Lower lobe of right lung (tissue), 2 donors: ENCODE results near the gene TMEM132D. TPM values are rescaled to one million over a fixed set of nuclear protein-coding genes. Genes with fewer than 3 reads are reported as not detected.

Source experiments
- ATAC-seq, 2 donors: fragments of 200-7000 bp; cut with Tn5 transposase; one replicate each; pipeline ENCODE4 v1.9.1; 2020 to 2022; ENCODE audit warnings: mild to moderate bottlenecking in 2 of 2, moderate library complexity in 2 of 2
- DNase-seq: peaks from one replicate; pipeline ENCODE4 v3.0.0-alpha.2; 2020
- H3K27ac ChIP-seq: fragments of 200-600 bp; one replicate; pipeline ENCODE4 v1.8.0; 2022
- H3K27me3 ChIP-seq: fragments of 200-600 bp; one replicate; pipeline ENCODE4 v1.8.0; 2022; ENCODE audit warnings: low read depth
- H3K36me3 ChIP-seq: fragments of 200-600 bp; one replicate; pipeline ENCODE4 v1.8.0; 2022; ENCODE audit warnings: mild to moderate bottlenecking
- H3K4me1 ChIP-seq: fragments of 200-600 bp; one replicate; pipeline ENCODE4 v1.8.0; 2022
- H3K4me3 ChIP-seq: fragments of 200-600 bp; one replicate; pipeline ENCODE4 v1.8.0; 2022; ENCODE audit warnings: mild to moderate bottlenecking
- H3K9me3 ChIP-seq: fragments of 200-600 bp; one replicate; pipeline ENCODE4 v1.8.0; 2022
- CTCF ChIP-seq: fragments of 200-600 bp; IDR thresholded peaks from one replicate; pipeline ENCODE4 v1.8.0; 2022; ENCODE audit warnings: antibody characterized with exemption, mild to moderate bottlenecking
- intact Hi-C: fragments of 100-400 bp; cut with DNase I; formaldehyde crosslinking; loops from one replicate; pipeline ENCODE4 v1.11.0; 2022
- total RNA-seq: library from RNA; stranded (reverse); fragmentation: NEBNext Ultra II Directional; extraction: Animal tissue kit (Norgen Biotek cat#: 25700); gene quantifications from one replicate; pipeline ENCODE4 v1.2.1, GENCODE V29; 2021
- donor health status: DM: no; HTN: yes; CAD: no; lungs with severe emphysema.

The TMEM132D gene
- total RNA-seq, 1 donor from 2014 or later: 0.06 TPM

DNA sequence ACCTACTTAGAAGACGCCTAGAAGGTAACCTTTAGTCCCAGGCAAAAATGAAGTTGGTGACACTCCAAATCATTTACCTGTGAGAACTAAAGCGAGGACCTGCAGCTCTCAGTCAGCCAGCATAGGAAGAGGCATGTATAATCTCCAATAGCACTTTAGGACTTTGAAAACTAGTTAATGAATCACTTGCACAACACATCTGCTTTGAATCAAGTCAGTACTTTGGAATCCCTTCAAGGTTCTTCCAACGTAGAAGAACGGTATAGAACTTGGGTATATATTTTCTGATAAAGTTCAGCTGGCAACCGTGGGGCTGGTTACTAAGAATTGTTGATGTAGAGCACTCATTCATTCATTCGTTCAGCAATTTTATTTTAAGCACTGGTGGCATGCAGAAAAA, 251.9 kb downstream of the TMEM132D start:
- Histone ChIP-seq H3K27me3 (no peaks in the 10 kb centered on the region), H3K4me1 (no peaks in the 10 kb centered on the region), H3K9me3 (no peaks in the 10 kb centered on the region), H3K4me3 (no peak overlapping the region), H3K27ac (no peak overlapping the region), H3K36me3 (no peaks in the 10 kb centered on the region)
- DNase-seq: no peak
- intact Hi-C loops: no loop called here
- ATAC-seq: no peak
- no peak for TF ChIP-seq CTCF

DNA sequence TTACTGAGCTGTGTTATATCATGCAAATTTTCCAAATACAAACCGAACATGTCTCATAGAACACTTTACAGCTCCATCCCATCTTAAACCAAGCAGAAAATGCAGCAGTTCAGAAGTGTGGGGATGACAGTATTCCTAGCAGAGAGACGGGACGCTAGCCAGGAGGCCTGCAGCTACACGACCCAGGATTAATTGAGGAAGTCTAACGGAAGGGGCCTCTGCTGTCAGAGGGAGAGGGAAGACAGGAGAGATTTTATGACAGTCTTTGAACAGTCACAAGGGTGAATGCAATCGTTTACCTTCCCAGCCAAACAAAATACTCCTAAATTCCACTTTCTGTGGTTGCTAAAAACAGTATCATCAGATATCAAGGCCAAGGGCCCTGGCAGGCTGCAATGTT, 261.9 kb downstream of the TMEM132D start:
- H3K27me3 ChIP-seq: no peaks in the 10 kb centered on the region
- no peak for DNase-seq
- intact Hi-C loops: no loop called here

DNA sequence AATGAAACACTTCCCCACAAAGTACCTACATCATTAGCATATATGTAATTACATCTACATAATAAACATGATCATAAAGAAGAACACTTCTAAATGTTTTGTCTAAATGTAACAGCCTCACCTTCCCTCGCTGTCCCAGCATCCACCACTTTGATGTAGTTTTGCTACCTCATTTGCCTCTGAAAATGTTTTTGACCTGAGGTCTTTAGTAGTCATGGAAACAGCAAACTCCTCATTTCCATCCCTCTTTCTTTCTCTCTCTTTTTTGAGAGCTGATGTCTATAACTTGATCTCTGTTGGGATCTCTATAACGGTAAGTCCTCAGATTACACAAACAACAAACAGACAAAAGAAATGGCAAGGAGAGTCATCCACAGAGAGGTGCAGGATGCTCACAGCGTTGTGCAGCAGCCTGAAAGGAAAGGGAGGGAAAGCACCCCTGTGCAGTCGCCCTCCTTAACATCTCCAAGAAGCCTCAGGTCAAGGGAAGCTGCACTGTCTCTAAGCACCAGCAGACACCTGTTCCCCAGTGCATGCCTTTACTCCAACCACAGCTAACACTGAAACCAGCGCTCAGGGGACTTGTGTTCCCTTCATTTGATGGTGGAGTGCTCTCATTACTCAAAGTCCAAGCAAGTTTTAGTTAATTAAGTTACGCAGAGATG, 268.7 kb downstream of the TMEM132D start:
- no peak for ATAC-seq
- Histone ChIP-seq H3K36me3 (no peaks in the 10 kb centered on the region), H3K9me3 (no peaks in the 10 kb centered on the region), H3K4me1 (no peaks in the 10 kb centered on the region), H3K4me3 (no peak overlapping the region), H3K27ac (no peak overlapping the region), H3K27me3 (no peaks in the 10 kb centered on the region)
- TF ChIP-seq CTCF: no peak
- intact Hi-C loops: no loop called here
- DNase-seq: no peak

More for the DNA sequence above, 261.9 kb downstream of the TMEM132D start:
- no peak for TF ChIP-seq CTCF
- no peaks in the 10 kb centered on the region for H3K36me3 ChIP-seq
- no peaks in the 10 kb centered on the region for H3K9me3 ChIP-seq
- no peak overlapping the region for H3K4me3 ChIP-seq
- no peak overlapping the region for H3K27ac ChIP-seq
- no peak for ATAC-seq
- H3K4me1 ChIP-seq: no peaks in the 10 kb centered on the region

GRCh38 chr12:129631316-129631715, 272.5 kb downstream of the TMEM132D start:
- ATAC-seq (no peak), DNase-seq (no peak)
- H3K27ac ChIP-seq: no peak overlapping the region
- no peaks in the 10 kb centered on the region for H3K27me3 ChIP-seq
- H3K36me3 ChIP-seq: no peaks in the 10 kb centered on the region
- intact Hi-C loops: no loop called here
- H3K9me3 ChIP-seq: no peaks in the 10 kb centered on the region
- no peak for TF ChIP-seq CTCF
- no peak overlapping the region for H3K4me3 ChIP-seq
- H3K4me1 ChIP-seq: no peaks in the 10 kb centered on the region

GRCh38 chr12:129629901-129630300, 273.9 kb downstream of the TMEM132D start:
- H3K4me1 ChIP-seq: no peaks in the 10 kb centered on the region
- ATAC-seq (no peak), DNase-seq (no peak)
- no peaks in the 10 kb centered on the region for H3K36me3 ChIP-seq
- no peak overlapping the region for H3K4me3 ChIP-seq
- no peaks in the 10 kb centered on the region for H3K27me3 ChIP-seq
- no peak overlapping the region for H3K27ac ChIP-seq
- H3K9me3 ChIP-seq: no peaks in the 10 kb centered on the region
- intact Hi-C loops: no loop called here
- TF ChIP-seq CTCF: no peak

DNA sequence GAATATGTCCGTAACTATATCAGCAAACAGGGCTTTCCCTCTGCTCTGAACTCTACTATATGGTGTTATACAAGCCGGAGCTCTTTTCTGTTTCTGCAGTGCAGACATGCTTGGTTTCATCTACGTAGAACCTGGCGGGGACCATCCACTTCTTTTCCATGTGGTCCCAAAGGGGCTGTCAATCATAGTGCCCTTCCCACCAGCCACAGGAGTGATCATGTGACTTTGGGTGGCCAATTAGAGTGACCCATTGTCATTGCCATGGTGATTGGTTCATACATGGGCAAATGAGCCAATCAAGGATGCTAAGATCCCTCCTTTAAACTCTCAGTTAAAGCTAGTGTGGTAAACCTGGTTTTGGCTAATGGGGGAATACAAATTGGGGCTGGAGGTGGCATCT, 281.3 kb downstream of the TMEM132D start:
- intact Hi-C loops: no loop called here
- no peak overlapping the region for H3K27ac ChIP-seq
- DNase-seq: no peak
- H3K27me3 ChIP-seq: no peaks in the 10 kb centered on the region
- ATAC-seq: no peak
- H3K4me1 ChIP-seq: no peaks in the 10 kb centered on the region
- TF ChIP-seq CTCF: no peak
- no peaks in the 10 kb centered on the region for H3K9me3 ChIP-seq
- no peaks in the 10 kb centered on the region for H3K36me3 ChIP-seq
- no peak overlapping the region for H3K4me3 ChIP-seq
